Measurements from ENCODE around the gene DENND11.

GRCh38 chr7:141714571-141714970 lies 12.6 kb upstream of the DENND11 start:
- no peak for TF ChIP-seq CTCF (IDR thresholded peaks at IDR 0.05 in 4 of 5, conservative IDR thresholded peaks at IDR 0.05 in 1 of 5)
- TF ChIP-seq POLR2A (IDR thresholded peaks at IDR 0.05) = no peak
